Activated CD4-positive, alpha-beta memory T cell treated with anti-CD3 and anti-CD28 coated beads, Interleukin-2, amount 10 ng/mL, durations not matched to agents 7 days and 5 days (primary cell): Measurements from ENCODE around the gene PRKAR1A. TPM values are rescaled to one million over a fixed set of nuclear protein-coding genes. Genes with fewer than 3 reads are reported as not detected.
"Not testable (repeated sequence)": the region's sequence is repeated elsewhere in the genome, so short reads cannot be mapped to it uniquely, and the experiment has no call there.

Experiments used
- CTCF ChIA-PET: fragments of 350-600 bp; sonication (Branson Sonifier 250); formaldehyde crosslinking; loops from one replicate; lab custom pipeline; 2021; ENCODE audit warnings: antibody characterized with exemption, inconsistent platforms; lab: Charles Lee
- POLR2A ChIA-PET: fragments of 350-600 bp; sonication (Branson Sonifier 250); formaldehyde crosslinking; loops from one replicate; lab custom pipeline; 2021; ENCODE audit warnings: antibody characterized with exemption; lab: Charles Lee
- DNase-seq: peaks from one replicate; pipeline ENCODE4 v3.0.0-alpha.2; 2020
- H3K27ac Mint-ChIP-seq: one replicate; pipeline ENCODE4 v1.8.0; 2021; ENCODE audit warnings: mild to moderate bottlenecking, mixed read lengths
- H3K27me3 Mint-ChIP-seq: one replicate; pipeline ENCODE4 v1.8.0; 2021; ENCODE audit warnings: mixed read lengths
- H3K36me3 Mint-ChIP-seq: one replicate; pipeline ENCODE4 v1.8.0; 2021; ENCODE audit warnings: low read depth, mixed read lengths
- H3K4me1 Mint-ChIP-seq: one replicate; pipeline ENCODE4 v1.8.0; 2021; ENCODE audit warnings: mixed read lengths
- H3K4me3 Mint-ChIP-seq: one replicate; pipeline ENCODE4 v1.8.0; 2021; ENCODE audit warnings: mild to moderate bottlenecking, mixed read lengths
- H3K9me3 Mint-ChIP-seq: one replicate; pipeline ENCODE4 v1.8.0; 2021; ENCODE audit warnings: mixed read lengths
- total RNA-seq, 2 experiments: library from RNA; stranded (reverse); gene quantifications; one replicate each; pipeline ENCODE4 v1.2.3, GENCODE V29; 2021

Gene PRKAR1A
- total RNA-seq, 2 experiments from 2014 or later, result 281 to 287 TPM

DNA sequence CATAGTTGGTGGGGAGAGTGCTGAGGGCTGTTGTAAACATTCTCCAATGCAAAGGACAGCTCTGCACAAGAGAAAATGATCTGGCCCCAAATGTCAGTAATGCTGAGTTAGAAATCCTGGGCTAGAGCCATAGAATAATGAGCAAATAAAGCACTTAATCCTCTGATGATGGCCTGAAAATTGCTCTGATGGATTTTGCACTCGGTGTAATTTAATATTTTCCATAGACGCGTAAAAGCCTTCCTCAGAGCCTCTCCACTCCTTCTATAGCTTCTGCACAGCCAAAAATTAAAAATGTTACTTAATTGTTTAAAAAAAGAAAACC, 65.2 kb downstream of the PRKAR1A start:
- Mint-ChIP-seq H3K4me1 (no peaks in the 10 kb centered on the region), H3K27ac (no peak overlapping the region), H3K4me3 (no peak overlapping the region), H3K9me3 (no peaks in the 10 kb centered on the region), H3K36me3 (no peaks in the 10 kb centered on the region), H3K27me3 (peaks cover 2% of the 10 kb centered on the region)
- ChIA-PET POLR2A (no interaction called here), CTCF (no interaction called here)
- DNase-seq, result no peak

DNA sequence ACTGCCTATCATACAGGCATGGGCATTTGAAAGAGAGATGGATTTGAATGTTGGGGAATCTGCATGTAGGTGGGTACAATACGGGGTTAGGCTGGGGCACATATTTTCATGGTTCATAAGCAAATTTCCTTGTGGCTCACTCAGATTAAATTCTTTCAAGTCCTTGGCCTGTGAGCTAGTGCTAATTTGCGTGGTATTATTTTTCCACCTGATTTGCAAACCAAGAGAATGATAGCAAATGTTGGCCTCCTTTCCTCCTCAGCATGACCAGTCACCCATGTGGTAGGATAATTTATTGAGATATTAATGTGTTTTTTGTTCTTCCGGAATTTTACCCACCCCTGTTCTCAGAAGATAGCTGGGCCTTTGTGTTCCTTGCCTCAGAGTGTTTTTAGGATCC, 66.0 kb downstream of the PRKAR1A start:
- ChIA-PET POLR2A (no interaction called here), CTCF (no interaction called here)
- peaks cover 2% of the 10 kb centered on the region for H3K27me3 Mint-ChIP-seq
- no peak overlapping the region for H3K4me3 Mint-ChIP-seq
- no peaks in the 10 kb centered on the region for H3K9me3 Mint-ChIP-seq
- no peaks in the 10 kb centered on the region for H3K4me1 Mint-ChIP-seq
- H3K27ac Mint-ChIP-seq, result no peak overlapping the region
- H3K36me3 Mint-ChIP-seq, result no peaks in the 10 kb centered on the region
- DNase-seq, result no peak

DNA sequence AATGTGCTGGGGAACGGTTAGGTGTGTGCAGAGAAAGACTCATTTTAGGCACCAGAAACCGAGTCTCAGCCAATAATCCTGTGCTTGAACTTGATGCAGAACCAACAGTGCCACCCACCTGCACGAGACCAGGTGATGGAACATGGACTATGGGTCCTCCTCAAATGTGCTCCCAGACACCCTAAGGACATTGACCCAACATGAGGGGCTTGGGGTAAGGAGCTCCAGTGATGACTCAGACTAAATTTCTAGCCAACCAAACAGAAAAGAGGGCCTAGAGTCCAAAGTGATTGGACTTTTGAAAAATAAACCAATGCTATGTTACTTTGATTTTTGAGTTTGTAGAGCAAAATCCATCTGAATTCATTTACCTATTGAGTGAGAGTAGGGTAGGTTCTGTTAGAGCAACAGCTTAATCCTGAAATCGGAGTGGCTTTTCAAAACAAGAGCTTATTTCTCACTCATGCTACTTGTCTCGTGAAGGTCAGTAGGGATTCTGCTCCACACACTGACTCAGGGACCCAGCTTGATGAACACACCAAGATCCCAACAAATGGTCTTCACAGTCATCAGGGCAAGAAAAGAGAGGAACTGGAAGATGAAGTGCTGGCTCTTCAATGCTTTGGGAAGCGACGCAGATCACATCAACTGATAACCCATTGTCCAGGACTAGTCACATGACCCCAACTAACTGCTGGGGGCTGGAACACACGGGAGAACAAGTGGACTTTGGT, 67.1 kb downstream of the PRKAR1A start:
- H3K27me3 Mint-ChIP-seq, result peaks cover 2% of the 10 kb centered on the region
- no peak overlapping the region for H3K27ac Mint-ChIP-seq

DNA sequence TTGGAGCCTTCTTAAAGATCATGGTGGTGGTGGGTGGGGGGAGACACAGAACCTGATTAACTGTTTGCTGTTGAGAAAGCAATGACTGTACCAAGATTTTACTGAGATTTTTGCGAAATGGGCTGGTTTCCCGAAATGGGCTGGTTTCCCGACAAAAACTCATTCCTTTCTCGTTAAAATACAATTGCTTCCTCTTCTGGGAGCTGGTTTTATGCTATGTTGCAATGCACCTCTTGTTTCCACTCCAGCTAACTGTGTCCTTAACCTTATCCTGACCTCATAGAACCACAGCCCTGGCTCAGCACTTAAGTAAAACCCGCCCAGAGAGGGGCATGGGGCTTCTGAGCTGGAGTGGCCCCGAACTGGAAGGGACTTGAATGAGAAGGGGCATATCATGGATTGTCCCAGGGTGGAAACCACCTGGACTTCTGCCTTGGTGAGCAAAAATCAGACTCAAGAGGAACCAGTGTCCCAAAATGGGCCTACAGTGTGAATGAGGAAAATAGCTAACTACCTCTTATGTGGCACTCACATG, 68.1 kb downstream of the PRKAR1A start:
- no peaks in the 10 kb centered on the region for H3K4me1 Mint-ChIP-seq
- H3K36me3 Mint-ChIP-seq, result no peaks in the 10 kb centered on the region
- ChIA-PET POLR2A (no interaction called here), CTCF (no interaction called here)
- no peaks in the 10 kb centered on the region for H3K9me3 Mint-ChIP-seq
- H3K4me3 Mint-ChIP-seq, result no peak overlapping the region
- DNase-seq, result no peak
- peaks cover 2% of the 10 kb centered on the region for H3K27me3 Mint-ChIP-seq
- no peak overlapping the region for H3K27ac Mint-ChIP-seq

More for the DNA sequence above, 67.1 kb downstream of the PRKAR1A start:
- DNase-seq, result no peak
- POLR2A ChIA-PET, result no interaction called here
- no peaks in the 10 kb centered on the region for H3K9me3 Mint-ChIP-seq
- H3K4me1 Mint-ChIP-seq, result no peaks in the 10 kb centered on the region
- H3K4me3 Mint-ChIP-seq, result no peak overlapping the region
- CTCF ChIA-PET, result interaction anchor here (0.6 kb wide), 1 partner anchor 389 kb away, joined by 3 read pairs; no protein-coding TSS in a partner anchor
- H3K36me3 Mint-ChIP-seq, result no peaks in the 10 kb centered on the region

DNA sequence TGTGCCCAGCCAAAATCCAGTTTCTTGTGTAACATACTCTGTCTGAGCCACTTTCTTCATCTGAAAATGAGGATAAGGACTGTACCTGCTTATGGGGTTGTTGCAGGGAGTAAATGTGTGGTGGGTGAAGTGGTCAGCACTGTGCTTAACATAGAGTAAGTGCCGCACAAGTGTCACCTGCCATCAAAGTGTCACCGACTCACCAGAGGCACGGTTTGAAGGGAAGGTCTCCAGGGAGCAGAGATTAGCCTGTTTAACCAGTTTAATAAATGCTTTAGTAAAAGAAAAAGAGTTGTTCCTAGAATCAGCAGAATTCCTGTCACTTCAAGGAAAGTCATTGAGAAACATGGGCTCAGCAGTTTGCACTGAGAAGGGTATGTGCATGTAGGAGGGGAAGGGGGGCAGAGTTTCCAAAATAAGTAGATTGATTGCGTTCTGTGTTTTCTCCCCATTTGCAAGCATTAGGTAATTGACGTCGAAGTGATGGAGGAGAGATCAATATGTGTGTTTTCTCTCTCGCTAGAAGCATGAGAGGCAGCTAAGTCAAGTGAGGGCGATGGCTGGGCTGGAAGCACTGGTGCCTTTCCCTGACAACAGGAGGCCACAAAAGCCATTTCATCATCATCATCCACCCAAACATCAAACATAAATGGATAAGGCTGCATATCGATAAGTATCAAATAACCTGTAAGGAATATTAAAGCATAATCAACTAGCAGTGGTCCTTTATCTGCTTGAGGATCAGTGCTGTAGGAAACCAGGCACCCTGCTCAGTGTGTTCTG, 69.8 kb downstream of the PRKAR1A start:
- no peaks in the 10 kb centered on the region for H3K9me3 Mint-ChIP-seq
- POLR2A ChIA-PET, result no interaction called here
- CTCF ChIA-PET, result no interaction called here
- peaks cover 2% of the 10 kb centered on the region for H3K27me3 Mint-ChIP-seq
- no peaks in the 10 kb centered on the region for H3K4me1 Mint-ChIP-seq
- H3K4me3 Mint-ChIP-seq, result no peak overlapping the region
- no peaks in the 10 kb centered on the region for H3K36me3 Mint-ChIP-seq
- H3K27ac Mint-ChIP-seq, result no peak overlapping the region
- DNase-seq, result no peak

DNA sequence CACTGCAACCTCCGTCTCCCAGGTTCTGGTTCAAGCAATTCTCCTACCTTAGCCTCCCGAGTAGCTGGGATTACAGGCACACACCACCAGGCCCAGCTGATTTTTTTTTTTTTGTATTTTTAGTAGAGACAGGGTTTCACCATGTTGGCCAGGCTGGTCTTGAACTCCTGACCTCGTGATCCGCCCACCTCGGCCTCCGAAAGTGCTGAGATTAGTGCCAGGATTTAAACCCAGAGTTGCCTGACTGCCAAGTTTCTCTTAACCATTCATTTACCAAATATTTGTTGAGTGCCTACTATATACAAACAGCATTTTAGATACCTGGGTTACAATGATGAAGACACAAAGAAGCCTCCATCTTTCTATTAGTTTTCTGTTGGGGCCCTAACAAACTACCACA, 70.6 kb downstream of the PRKAR1A start:
- H3K27ac Mint-ChIP-seq, POLR2A ChIA-PET, H3K27me3 Mint-ChIP-seq, H3K9me3 Mint-ChIP-seq, H3K36me3 Mint-ChIP-seq, CTCF ChIA-PET, DNase-seq, H3K4me3 Mint-ChIP-seq, H3K4me1 Mint-ChIP-seq: not testable (repeated sequence)

DNA sequence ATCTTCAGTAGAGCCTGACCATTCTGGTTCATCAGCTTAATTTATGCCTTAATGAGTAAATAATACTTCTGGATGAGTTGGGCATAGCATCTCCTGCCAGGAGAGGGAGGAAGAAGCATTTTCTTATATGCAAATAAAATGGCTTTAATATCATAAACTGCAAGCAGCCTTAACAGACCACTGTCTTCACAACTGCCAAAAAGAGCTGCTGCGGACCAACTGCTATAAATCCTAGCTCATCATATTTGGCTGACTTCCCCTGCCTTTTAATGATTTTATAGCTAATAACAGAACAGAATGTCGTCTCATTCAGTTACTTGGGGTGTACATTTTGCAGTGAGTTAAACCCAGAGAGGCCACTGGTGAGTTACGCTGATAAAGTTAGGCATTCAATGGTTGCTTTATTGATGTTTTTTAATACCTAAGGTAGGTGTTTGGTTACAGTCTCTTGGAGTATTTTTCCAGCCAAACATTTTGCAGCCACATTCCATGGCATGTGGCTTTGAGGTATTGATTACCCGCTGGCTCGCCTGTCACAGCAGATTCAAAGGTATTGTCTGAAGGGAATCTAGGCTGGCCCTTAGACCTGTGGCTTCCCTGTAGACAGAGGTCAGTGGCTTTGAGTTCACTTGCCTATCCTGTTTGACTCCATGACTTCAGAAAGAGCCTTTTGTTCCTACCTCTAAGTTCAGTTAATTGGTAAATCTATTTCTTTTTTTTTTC, 72.5 kb downstream of the PRKAR1A start:
- ChIA-PET POLR2A (no interaction called here), CTCF (no interaction called here)
- no peak for DNase-seq
- Mint-ChIP-seq H3K27ac (no peak overlapping the region), H3K4me3 (no peak overlapping the region), H3K9me3 (no peaks in the 10 kb centered on the region), H3K4me1 (no peaks in the 10 kb centered on the region), H3K27me3 (peaks cover 2% of the 10 kb centered on the region), H3K36me3 (no peaks in the 10 kb centered on the region)

DNA sequence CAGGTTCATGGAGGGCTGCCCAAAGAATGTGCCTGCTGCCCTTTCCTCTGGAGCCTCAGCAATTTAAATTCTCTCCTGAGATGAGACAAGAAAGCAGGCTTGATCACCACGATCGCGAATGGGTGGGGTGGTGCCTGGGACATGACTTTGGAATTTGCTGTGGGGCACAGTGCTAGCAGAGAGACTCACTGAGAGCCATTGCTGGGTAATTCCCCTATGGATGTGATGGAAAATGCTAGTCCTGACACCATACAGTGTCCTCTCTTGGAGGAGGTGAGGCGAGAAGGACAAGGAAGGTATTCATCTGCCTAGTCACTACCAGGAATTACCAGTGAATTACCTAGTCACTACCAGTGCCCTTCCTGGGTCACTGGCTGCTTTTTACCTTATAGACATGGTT, 73.4 kb downstream of the PRKAR1A start:
- Mint-ChIP-seq H3K36me3 (no peaks in the 10 kb centered on the region), H3K4me3 (no peak overlapping the region), H3K9me3 (no peaks in the 10 kb centered on the region), H3K27ac (no peak overlapping the region), H3K4me1 (no peaks in the 10 kb centered on the region), H3K27me3 (peaks cover 2% of the 10 kb centered on the region)
- ChIA-PET POLR2A (no interaction called here), CTCF (no interaction called here)
- DNase-seq, result no peak

DNA sequence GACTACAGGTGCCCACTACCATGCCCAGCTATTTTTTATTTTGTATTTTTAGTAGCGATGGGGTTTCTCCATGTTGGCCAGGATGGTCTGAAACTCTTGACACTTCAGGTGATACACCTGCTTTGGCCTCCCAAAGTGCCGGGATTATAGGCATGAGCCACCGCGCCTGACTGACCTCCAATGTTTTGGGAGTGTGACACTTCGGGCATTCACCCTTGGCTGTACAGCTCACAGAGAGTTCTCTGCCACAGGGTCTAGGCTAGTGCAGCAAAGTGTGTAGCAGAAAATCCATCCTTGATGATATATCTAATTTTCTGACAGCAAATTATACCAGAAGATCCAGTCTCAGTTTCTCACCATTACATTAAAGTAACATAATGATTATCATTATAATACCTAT, 74.8 kb downstream of the PRKAR1A start:
- H3K36me3 Mint-ChIP-seq, result no peaks in the 10 kb centered on the region
- H3K4me3 Mint-ChIP-seq, result no peak overlapping the region
- H3K27me3 Mint-ChIP-seq, result peaks cover 5% of the 10 kb centered on the region
- ChIA-PET CTCF (interaction anchor here (0.7 kb wide), 1 partner anchor 22 kb away, joined by 4 read pairs; no protein-coding TSS in a partner anchor), POLR2A (no interaction called here)
- H3K27ac Mint-ChIP-seq, result no peak overlapping the region
- no peaks in the 10 kb centered on the region for H3K4me1 Mint-ChIP-seq
- no peak for DNase-seq
- H3K9me3 Mint-ChIP-seq, result no peaks in the 10 kb centered on the region

DNA sequence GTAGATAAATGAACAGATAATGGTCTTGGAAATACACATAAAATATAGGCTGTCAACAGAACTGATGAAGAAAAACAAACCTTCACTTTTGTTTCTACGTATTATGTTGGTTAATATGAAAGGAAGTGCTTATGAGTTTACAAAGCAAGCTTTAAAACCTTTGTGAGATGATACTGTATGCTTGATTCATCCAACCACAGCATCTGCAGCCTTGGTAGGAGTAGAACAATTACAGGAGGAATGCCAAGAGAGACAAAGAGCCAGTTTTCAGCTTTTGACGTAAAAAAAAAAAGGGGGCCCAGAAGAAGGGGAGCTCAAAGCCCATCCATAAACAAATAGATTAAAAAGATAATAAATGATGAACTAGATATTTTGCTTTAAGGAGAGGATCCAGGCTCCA, 75.6 kb downstream of the PRKAR1A start:
- H3K27ac Mint-ChIP-seq, result no peak overlapping the region
- no peak for DNase-seq
- no peaks in the 10 kb centered on the region for H3K9me3 Mint-ChIP-seq
- H3K4me1 Mint-ChIP-seq, result no peaks in the 10 kb centered on the region
- CTCF ChIA-PET, result interaction anchor here (1.9 kb wide), 1 partner anchor 27 kb away, joined by 4 read pairs; no protein-coding TSS in a partner anchor
- POLR2A ChIA-PET, result no interaction called here
- no peaks in the 10 kb centered on the region for H3K36me3 Mint-ChIP-seq
- peaks cover 10% of the 10 kb centered on the region for H3K27me3 Mint-ChIP-seq
- H3K4me3 Mint-ChIP-seq, result no peak overlapping the region

DNA sequence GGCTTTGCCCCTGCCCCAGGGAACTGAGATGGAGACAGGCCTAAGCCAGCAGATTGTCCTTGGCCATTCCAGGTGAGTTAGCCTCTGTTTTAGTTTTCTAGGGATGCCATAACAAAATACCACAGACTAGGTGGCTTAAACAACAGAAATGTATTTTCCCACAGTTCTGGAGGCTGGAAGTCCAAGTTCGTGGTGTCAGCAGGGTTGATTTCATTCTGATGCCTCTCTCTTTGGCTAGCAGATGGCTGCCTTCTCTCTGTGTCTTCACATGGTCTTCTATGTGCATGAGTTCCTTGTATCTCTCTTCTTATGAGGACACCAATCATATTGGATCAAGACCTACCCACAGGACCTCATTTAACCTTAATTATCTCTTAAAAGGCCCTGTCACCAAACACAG, 76.1 kb downstream of the PRKAR1A start:
- Mint-ChIP-seq H3K36me3 (no peaks in the 10 kb centered on the region), H3K4me3 (no peak overlapping the region), H3K4me1 (no peaks in the 10 kb centered on the region), H3K9me3 (no peaks in the 10 kb centered on the region), H3K27ac (no peak overlapping the region), H3K27me3 (peaks cover 11% of the 10 kb centered on the region)
- no peak for DNase-seq
- ChIA-PET POLR2A (no interaction called here), CTCF (interaction anchor here (1.9 kb wide), 1 partner anchor 26 kb away, joined by 4 read pairs; no protein-coding TSS in a partner anchor)

DNA sequence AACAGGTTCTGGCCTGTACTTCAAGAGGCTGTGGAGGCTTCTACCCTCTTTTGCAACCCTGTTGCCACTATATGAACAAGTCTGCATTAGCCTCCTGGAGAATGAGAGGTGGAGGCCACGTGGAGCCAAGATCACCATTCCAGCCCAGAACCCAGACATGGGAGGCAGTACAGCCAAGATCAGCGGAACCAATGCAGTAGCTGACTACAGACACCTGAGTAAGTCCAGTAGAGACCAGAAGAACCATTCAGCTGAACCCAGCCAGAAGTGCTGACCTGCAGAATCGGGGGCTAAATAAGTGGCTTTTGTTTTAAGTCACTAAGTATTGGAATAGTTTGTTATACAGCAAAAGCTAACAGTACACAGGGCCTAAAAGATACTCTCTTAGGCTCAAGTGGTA, 76.9 kb downstream of the PRKAR1A start:
- DNase-seq, result no peak
- CTCF ChIA-PET, result interaction anchor here (1.9 kb wide), 1 partner anchor 25 kb away, joined by 4 read pairs; no protein-coding TSS in a partner anchor

DNA sequence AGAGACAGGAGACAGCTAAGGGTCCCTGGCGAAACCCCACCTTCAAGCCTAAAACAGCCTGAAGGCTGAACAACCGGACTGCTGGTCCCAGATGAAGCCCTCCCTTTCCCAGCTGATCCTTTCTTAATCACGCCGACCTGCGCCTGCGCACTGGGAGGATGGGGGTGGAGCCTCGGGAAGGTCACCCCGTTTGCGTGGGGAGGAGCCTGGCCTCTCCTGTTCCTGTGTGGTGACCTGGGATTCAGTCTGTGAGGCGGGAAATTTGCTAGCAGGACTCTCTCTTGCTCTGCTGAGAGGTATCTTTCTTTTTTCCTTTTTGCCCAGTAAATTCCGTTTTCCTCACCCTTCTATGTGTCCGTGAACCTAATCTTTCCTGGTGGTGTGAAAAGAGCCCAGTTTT, 79.4 kb downstream of the PRKAR1A start:
- H3K4me3 Mint-ChIP-seq, result no peak overlapping the region
- no peaks in the 10 kb centered on the region for H3K36me3 Mint-ChIP-seq
- peaks cover 28% of the 10 kb centered on the region for H3K27me3 Mint-ChIP-seq
- ChIA-PET POLR2A (no interaction called here), CTCF (no interaction called here)
- no peaks in the 10 kb centered on the region for H3K4me1 Mint-ChIP-seq
- H3K9me3 Mint-ChIP-seq, result no peaks in the 10 kb centered on the region
- no peak overlapping the region for H3K27ac Mint-ChIP-seq
- no peak for DNase-seq

More for the DNA sequence above, 76.9 kb downstream of the PRKAR1A start:
- Mint-ChIP-seq H3K36me3 (no peaks in the 10 kb centered on the region), H3K27me3 (peaks cover 14% of the 10 kb centered on the region), H3K4me3 (no peak overlapping the region), H3K4me1 (no peaks in the 10 kb centered on the region), H3K9me3 (no peaks in the 10 kb centered on the region), H3K27ac (no peak overlapping the region)
- POLR2A ChIA-PET, result no interaction called here
